Neuron (in vitro differentiated cells): Measurements from ENCODE around the gene AUH.

ENCODE experiments used
- H2AFZ ChIP-seq: one replicate; pipeline ENCODE4 v1.6.1; 2013; ENCODE audit warnings: low read depth, mild to moderate bottlenecking, inconsistent platforms, low read length, moderate library complexity
- H3K27me3 ChIP-seq: one replicate; pipeline ENCODE4 v1.6.1; 2013; ENCODE audit warnings: low read length; ENCODE audit not compliant: insufficient read depth
- H3K36me3 ChIP-seq: one replicate; pipeline ENCODE4 v1.6.1; 2013; ENCODE audit warnings: low read length; ENCODE audit not compliant: insufficient read depth
- H3K4me1 ChIP-seq: one replicate; pipeline ENCODE4 v1.6.1; 2013; ENCODE audit warnings: low read length; ENCODE audit not compliant: insufficient read depth
- H3K4me3 ChIP-seq: 2 replicates; pipeline ENCODE4 v1.5.1; 2013; ENCODE audit warnings: mild to moderate bottlenecking, low read length, moderate library complexity
- H3K9me3 ChIP-seq: one replicate; pipeline ENCODE4 v1.6.1; 2013; ENCODE audit warnings: low read length

The AUH gene

DNA sequence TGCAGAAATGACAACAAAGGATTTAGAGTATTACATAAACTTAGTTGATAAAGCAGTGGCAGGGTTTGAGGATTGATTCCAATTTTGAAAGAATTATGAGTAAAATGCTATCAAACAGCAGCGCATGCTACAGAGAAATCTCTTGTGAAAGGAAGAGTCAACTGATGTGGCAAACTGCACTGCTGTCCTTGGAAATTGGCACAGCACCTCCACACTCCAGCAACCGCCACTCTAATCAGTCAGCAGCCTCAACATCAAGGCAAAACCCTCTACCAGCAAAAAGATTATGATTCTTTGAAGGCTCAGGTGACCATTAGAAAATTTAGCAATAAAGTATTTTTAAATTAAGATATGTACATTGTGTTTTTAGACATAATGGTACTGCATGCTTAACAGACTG is 66.4 kb downstream of the AUH start:
- H3K36me3 ChIP-seq, result peaks cover 35% of the 10 kb centered on the region
- H3K4me1 ChIP-seq, result no peaks in the 10 kb centered on the region
- H3K9me3 ChIP-seq, result no peaks in the 10 kb centered on the region
- H2AFZ ChIP-seq, result no peak overlapping the region
- H3K27me3 ChIP-seq, result no peaks in the 10 kb centered on the region
- H3K4me3 ChIP-seq, result no peak overlapping the region

DNA sequence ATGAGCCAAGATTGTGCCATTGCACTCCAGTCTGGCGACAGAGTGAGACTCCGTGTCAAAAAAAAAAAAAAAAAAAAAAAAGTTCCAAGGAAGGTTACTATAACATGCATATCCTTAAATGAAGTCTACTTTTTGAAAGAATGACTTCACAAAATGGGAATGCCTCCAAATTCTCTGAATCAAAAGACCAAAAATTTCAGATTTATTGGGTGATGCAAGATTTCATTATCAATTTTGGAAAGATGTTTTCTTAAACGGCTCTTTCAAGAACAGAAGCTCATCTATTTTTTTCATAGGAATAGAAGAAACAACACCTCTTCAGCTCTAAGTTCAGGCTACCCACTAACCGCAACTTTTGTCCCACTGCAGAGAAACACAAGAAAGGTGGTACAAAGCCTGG is 69.9 kb downstream of the AUH start:
- H3K4me3 ChIP-seq, result no peak overlapping the region
- no peak overlapping the region for H2AFZ ChIP-seq
- no peaks in the 10 kb centered on the region for H3K9me3 ChIP-seq
- H3K27me3 ChIP-seq, result no peaks in the 10 kb centered on the region
- peaks cover 37% of the 10 kb centered on the region for H3K36me3 ChIP-seq
- H3K4me1 ChIP-seq, result no peaks in the 10 kb centered on the region

DNA sequence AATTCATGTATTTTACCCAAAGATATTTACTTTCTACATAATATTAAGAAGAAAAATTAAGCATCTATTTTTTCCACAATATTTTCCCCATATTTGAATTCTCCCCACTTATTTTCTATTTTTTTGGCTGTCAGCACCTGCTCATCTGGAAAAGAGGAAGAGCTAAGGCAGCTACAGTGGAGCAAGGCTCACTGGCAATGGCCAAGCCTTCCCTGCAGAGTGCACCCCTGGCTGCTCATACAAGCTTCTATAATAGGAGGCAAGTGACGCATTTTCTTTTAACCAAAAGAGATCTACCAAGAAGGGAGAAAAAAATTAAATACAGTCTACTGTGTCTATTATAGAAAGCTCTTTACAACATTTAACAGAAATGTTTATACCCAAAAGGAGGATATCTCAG is 72.5 kb downstream of the AUH start:
- Histone ChIP-seq H2AFZ (no peak overlapping the region), H3K4me3 (no peak overlapping the region), H3K27me3 (no peaks in the 10 kb centered on the region), H3K36me3 (peaks cover 25% of the 10 kb centered on the region), H3K9me3 (no peaks in the 10 kb centered on the region), H3K4me1 (no peaks in the 10 kb centered on the region)

DNA sequence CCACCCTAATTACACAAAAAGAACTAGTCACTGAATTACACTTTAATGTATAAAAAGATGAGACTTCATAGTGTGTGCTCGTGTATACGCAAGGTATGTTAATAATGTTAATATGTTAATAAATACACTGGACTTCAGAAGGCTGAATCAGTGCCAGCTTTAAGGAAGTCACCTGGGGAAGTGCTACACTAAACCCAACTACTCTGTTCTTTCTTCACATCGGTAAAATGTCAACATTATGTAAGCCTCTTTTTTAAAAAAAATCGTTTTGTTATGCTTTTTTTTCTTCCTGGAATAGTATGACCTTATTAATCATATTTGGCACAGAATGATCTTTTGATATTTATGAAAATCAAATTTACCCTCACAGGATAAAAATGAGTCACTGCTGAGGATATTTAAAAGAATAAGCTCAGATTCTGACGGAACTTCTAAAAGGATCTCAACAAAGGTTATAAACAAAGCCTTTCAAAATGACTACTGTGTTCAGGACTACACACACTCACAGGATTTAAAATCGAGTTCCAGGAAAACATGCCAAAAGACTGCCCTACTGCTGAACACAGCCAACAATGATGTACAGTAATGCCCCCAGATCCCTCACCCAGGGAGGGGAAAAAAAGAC is 75.9 kb downstream of the AUH start:
- H3K27me3 ChIP-seq, result no peaks in the 10 kb centered on the region
- no peak overlapping the region for H2AFZ ChIP-seq

DNA sequence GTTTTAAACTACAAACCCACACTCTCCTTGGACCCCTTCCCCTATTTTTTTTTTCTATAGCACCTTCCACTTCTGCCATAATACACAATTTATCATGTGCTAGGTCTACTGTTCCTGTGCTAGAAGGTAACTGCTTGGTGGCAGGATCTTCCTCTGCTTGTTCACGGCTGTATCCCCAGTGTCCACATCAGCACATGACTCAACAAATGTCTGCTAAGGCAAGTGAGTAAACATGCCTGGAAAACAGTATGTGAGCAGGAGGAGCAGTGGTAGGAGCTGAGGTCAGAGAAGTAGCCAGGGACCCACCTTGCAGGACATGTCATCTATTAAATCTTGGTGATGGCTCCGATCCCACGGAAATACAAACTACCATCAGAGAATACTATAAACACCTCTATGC is 79.4 kb downstream of the AUH start:
- H3K9me3 ChIP-seq, result no peaks in the 10 kb centered on the region
- no peak overlapping the region for H2AFZ ChIP-seq
- no peaks in the 10 kb centered on the region for H3K27me3 ChIP-seq
- no peaks in the 10 kb centered on the region for H3K36me3 ChIP-seq
- H3K4me1 ChIP-seq, result peaks cover 4% of the 10 kb centered on the region
- no peak overlapping the region for H3K4me3 ChIP-seq

More for the DNA sequence above, 75.9 kb downstream of the AUH start:
- Histone ChIP-seq H3K9me3 (no peaks in the 10 kb centered on the region), H3K36me3 (peaks cover 5% of the 10 kb centered on the region), H3K4me1 (peaks cover 2% of the 10 kb centered on the region), H3K4me3 (no peak overlapping the region)

DNA sequence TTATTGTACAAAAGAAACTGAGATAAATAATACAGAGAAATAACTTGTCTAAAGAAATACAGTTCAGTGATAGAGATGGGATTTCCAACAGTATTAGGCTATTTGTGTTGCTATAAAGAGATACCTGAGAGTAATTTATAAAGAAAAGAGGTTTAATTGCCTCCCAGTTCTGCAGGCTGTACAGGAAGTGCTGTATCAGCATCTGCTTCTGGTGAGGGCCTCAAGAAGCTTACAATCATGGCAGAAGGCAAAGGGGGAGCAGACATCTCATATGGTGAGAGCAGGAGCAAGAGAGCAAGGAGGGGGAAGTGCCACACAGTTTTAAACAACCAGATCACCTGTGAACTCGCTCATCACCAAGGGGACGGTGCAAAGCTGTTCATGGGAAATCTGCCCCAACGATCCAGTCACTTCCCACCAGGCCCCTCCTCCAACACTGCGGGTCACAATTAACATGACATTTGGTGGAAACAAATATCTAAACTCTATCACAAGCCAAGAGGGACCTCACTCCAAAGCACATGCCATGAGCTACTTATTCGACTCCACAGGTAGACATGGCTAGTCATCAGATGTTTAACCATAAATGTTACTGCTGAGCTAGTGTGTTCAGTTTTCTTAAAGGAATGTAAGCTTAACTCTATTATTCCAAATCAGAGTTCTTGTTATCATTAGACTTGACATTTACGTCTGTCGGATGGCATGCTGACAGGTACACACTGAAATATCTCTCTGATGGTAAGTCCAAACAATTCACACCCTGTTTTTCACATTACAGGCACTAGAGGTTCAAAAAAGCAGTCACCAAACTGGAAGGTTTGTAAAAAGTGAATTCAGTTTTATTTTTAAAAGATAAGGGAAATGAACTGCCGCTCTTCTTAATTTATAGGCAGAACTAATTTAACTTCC is 82.2 kb downstream of the AUH start:
- no peaks in the 10 kb centered on the region for H3K9me3 ChIP-seq

DNA sequence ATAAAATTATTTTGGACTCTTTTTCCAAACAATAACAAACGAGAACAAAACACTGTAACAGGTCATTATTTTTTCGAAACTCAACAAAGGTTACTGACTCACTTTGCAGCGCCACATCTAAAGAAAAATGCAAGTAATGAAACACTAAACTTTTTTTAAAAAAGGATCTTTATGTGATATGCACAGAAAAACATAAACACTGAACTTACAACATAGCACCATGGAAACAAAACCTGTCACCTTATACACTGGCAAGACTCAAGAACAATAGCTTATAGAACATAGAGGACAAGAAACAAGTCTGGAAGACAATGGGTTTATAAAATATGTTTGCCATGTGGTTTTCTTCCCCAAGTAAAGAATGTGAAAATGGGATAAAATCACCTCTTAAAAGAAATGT is 85.2 kb downstream of the AUH start:
- no peak overlapping the region for H2AFZ ChIP-seq
- H3K36me3 ChIP-seq, result no peaks in the 10 kb centered on the region
- no peaks in the 10 kb centered on the region for H3K9me3 ChIP-seq
- no peaks in the 10 kb centered on the region for H3K27me3 ChIP-seq
- no peak overlapping the region for H3K4me3 ChIP-seq
- peaks cover 4% of the 10 kb centered on the region for H3K4me1 ChIP-seq

More for the DNA sequence above, 82.2 kb downstream of the AUH start:
- Histone ChIP-seq H3K27me3 (no peaks in the 10 kb centered on the region), H2AFZ (no peak overlapping the region), H3K4me1 (peaks cover 4% of the 10 kb centered on the region), H3K4me3 (no peak overlapping the region), H3K36me3 (no peaks in the 10 kb centered on the region)

DNA sequence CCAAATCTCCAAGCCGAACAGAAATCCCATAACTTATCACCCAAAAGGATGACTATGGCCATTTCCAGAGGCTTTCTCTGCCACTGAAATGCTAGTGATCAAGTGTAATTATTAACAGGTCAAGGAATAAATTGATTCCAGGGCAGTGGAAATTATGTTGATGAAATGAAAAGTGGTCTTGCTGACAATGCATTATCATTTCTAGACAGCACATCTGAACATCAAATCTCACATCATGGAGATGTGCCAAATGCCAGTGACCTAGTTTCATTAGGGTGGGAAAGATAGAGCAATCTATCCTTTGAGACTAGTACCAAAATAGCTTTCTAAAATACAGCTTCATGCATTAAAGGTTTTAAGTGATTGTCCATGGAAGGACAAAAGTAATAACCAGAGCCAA is 86.1 kb downstream of the AUH start:
- H3K4me1 ChIP-seq, result no peaks in the 10 kb centered on the region
- H2AFZ ChIP-seq, result no peak overlapping the region
- H3K9me3 ChIP-seq, result no peaks in the 10 kb centered on the region
- H3K27me3 ChIP-seq, result no peaks in the 10 kb centered on the region
- H3K4me3 ChIP-seq, result no peak overlapping the region
- no peaks in the 10 kb centered on the region for H3K36me3 ChIP-seq

DNA sequence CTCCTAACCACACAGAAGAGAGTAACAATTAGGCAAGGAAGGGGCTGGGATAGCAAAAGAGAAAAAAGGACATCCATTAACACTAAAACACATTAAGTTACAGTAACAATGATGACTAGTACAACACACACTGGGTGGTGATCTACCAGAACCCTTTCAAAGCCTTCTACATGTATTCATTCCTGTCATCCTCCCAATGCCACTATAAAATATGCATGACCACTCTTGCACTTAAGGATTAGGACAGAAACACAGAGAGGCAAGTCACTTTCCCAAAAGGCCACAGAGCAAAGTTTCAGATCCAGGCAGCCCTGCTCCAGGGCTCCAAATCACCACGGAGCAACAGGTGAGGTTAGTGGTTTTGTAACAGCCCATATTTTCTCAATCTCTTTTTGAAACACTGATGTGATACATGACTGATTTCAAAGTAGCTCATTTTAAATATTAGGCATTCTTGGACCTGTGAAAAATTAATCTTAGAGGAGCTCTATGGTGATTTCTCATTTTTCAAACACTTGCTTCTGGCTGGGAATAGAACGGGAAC is 86.7 kb downstream of the AUH start:
- Histone ChIP-seq H3K36me3 (no peaks in the 10 kb centered on the region), H3K4me1 (peaks cover 4% of the 10 kb centered on the region), H3K4me3 (no peak overlapping the region), H3K27me3 (no peaks in the 10 kb centered on the region), H3K9me3 (no peaks in the 10 kb centered on the region), H2AFZ (no peak overlapping the region)

DNA sequence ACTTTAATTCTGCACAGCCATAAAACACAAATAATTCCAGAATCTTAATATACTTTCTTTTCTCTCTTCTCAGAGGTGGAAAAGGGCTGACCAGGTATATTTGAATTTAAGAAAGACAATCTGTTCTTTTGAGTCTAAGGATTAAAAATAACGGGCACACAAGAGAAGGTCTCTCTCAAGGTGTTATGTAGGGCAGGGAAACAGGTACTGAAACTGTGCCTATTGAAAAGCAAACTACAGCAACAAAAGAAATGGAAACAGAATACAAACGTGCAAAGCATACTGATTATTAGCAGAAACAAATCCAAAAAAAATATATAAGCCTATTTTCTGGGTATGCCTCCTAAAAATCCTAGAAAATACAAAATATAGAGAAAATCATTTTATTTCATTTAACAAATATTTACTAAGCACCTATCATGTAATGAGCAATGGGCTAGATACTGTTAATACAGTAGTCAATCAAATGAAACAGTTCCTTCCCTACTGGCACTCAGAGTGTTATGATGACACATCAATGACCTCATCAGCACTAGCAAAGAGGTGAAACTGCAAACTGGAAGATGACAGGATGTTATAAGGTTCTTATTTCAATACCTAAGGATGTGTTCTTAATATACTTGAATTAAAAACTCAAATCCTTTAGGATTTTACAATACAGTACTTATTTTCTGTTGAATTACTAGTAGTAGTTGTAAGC is 87.7 kb downstream of the AUH start:
- Histone ChIP-seq H3K27me3 (no peaks in the 10 kb centered on the region), H3K4me3 (no peak overlapping the region), H3K36me3 (no peaks in the 10 kb centered on the region), H2AFZ (no peak overlapping the region), H3K4me1 (peaks cover 6% of the 10 kb centered on the region), H3K9me3 (no peaks in the 10 kb centered on the region)

DNA sequence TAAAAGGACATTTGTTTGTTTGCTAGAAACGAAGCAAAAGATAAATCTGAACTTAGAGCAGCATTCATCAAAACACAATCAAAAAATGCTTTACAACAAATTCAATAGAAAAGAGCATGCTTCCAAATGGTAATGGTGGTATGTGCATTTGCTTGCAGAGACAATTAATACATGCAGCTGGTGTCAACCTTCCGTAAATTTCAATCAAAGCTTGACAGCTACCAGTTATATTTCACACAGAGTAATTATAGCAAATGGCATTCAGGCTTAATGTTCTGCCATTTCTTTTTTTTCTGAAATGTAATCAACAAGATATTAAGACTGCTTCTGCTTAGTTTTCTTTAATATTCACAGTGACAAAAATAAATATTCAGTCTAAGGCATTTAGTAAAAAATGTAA is 90.6 kb downstream of the AUH start:
- Histone ChIP-seq H3K27me3 (no peaks in the 10 kb centered on the region), H3K4me1 (peaks cover 6% of the 10 kb centered on the region), H3K4me3 (no peak overlapping the region), H3K9me3 (no peaks in the 10 kb centered on the region), H3K36me3 (no peaks in the 10 kb centered on the region), H2AFZ (no peak overlapping the region)

DNA sequence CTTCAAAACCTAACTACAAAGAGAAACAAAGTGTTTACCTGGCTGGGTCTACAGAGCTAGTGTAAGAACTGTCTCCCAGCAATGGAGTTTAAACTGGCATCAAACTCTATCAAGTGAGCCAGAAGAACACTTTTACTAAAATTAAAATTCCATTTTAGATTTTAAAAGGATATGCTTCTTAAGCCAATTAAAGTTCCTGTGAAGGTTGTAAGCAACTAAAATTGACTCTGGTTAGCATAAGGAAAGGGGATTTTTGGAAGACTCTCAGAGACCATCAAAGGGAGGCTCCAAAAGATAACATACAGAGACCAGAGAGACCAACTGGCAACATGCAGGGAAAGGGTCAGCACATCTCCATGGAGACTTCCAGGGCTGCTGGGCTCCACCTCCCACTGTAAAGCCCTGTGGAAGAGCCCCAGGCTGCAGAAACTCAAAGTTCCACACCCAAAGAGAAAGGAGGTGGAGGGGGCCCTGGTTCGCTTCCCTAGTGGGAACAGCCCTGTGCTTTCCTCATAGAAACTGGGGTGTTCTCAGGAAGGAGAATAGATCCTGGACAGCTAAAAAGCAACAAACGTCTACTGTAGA is 91.7 kb downstream of the AUH start:
- no peaks in the 10 kb centered on the region for H3K36me3 ChIP-seq

DNA sequence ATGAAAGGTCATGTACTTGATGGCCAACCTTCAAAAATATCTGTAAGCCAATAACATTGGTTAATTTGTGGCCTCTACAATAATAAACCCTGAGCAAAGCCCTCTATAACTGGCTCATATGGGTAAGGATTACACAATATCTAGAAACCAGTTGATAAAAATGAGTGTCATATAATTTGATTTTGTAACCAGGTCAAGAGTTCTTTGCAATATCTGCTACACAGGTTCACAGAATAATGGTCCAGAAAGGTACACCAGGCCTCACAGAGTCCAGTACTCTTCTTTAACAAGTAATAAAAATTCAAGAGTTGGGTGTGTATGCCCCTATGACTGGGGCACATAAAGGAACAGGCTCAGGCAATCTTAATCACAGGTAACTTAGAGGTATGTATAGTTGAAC is 95.3 kb downstream of the AUH start:
- no peaks in the 10 kb centered on the region for H3K9me3 ChIP-seq
- no peaks in the 10 kb centered on the region for H3K36me3 ChIP-seq
- H3K4me3 ChIP-seq, result no peak overlapping the region
- no peak overlapping the region for H2AFZ ChIP-seq
- H3K27me3 ChIP-seq, result no peaks in the 10 kb centered on the region
- peaks cover 6% of the 10 kb centered on the region for H3K4me1 ChIP-seq

More for the DNA sequence above, 91.7 kb downstream of the AUH start:
- Histone ChIP-seq H3K9me3 (no peaks in the 10 kb centered on the region), H3K4me3 (no peak overlapping the region), H2AFZ (no peak overlapping the region), H3K27me3 (no peaks in the 10 kb centered on the region), H3K4me1 (peaks cover 6% of the 10 kb centered on the region)
